ENCODE results near the gene DIPK1C. TPM values are rescaled to one million over a fixed set of nuclear protein-coding genes. Genes with fewer than 3 reads are reported as not detected.

Gene DIPK1C
- total RNA-seq, 1 experiment from 2014 or later = 0.26 TPM

DNA sequence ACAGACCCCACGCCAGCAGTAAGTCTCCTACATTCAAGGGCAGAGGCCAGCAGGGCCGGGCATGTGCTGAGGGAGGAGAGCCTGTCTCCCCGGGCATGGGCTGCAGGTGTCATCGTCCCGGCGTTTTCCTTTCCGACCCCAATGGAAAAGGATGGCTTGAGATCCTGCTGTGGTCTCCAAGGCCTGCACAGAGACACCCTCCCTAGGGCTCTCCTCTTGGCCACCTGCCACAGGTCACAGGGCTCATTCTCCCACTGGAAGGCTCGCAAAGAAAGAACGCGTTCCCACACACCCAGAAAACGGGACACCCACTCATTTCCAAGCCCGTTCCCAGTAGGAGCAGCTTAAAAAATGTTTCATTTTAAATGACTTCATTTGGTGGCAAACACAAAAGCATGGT lies 41.0 kb downstream of the DIPK1C start:
- in situ Hi-C loops (cut with HindIII; ENCODE audit: low pct_unique_long_range_greater_than_20kb, low sequenced_read_pairs) = no loop called here
- intact Hi-C loops (cut with micrococcal nuclease; ENCODE audit: unreplicated experiment) = loop anchor here (5.0 kb wide), 1 partner anchor 61 kb away; no protein-coding TSS in a partner anchor
- Histone ChIP-seq H3K9me3 (ENCODE audit: control insufficient read depth, insufficient read depth, low read depth, low read length) (no peaks in the 10 kb centered on the region), H3K27me3 (ENCODE audit: control insufficient read depth, insufficient read depth, low read length) (peaks cover 25% of the 10 kb centered on the region), H3K4me1 (ENCODE audit: control insufficient read depth, insufficient read depth, low read length) (no peaks in the 10 kb centered on the region), H3K36me3 (ENCODE audit: control insufficient read depth, insufficient read depth, low read length) (no peaks in the 10 kb centered on the region), H3K27ac (ENCODE audit: low read length) (no peak overlapping the region), H3K4me3 (ENCODE audit: low read depth in 2 of 2, low read length in 2 of 2) (no peak overlapping the region)
- ChIA-PET CTCF (interaction anchor here (0.6 kb wide), 1 partner anchor 34 kb away, joined by 3 read pairs; no protein-coding TSS in a partner anchor), POLR2A (no interaction called here)
- no peak for DNase-seq (ENCODE audit: low read depth, low spot score)
- no peak for TF ChIP-seq SIN3A (IDR thresholded peaks at IDR 0.05; ENCODE audit: borderline replicate concordance, insufficient read depth, low read depth, low read length)
- no peak for TF ChIP-seq TCF7L2 (IDR thresholded peaks at IDR 0.05; ENCODE audit: low read depth, low read length)
- TF ChIP-seq, protein P1, sequence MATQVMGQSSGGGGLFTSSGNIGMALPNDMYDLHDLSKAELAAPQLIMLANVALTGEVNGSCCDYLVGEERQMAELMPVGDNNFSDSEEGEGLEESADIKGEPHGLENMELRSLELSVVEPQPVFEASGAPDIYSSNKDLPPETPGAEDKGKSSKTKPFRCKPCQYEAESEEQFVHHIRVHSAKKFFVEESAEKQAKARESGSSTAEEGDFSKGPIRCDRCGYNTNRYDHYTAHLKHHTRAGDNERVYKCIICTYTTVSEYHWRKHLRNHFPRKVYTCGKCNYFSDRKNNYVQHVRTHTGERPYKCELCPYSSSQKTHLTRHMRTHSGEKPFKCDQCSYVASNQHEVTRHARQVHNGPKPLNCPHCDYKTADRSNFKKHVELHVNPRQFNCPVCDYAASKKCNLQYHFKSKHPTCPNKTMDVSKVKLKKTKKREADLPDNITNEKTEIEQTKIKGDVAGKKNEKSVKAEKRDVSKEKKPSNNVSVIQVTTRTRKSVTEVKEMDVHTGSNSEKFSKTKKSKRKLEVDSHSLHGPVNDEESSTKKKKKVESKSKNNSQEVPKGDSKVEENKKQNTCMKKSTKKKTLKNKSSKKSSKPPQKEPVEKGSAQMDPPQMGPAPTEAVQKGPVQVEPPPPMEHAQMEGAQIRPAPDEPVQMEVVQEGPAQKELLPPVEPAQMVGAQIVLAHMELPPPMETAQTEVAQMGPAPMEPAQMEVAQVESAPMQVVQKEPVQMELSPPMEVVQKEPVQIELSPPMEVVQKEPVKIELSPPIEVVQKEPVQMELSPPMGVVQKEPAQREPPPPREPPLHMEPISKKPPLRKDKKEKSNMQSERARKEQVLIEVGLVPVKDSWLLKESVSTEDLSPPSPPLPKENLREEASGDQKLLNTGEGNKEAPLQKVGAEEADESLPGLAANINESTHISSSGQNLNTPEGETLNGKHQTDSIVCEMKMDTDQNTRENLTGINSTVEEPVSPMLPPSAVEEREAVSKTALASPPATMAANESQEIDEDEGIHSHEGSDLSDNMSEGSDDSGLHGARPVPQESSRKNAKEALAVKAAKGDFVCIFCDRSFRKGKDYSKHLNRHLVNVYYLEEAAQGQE (IDR thresholded peaks at IDR 0.05; ENCODE audit: insufficient read depth in 1 of 2, low read depth in 2 of 2, low read length in 1 of 2) = no peak
- TF ChIP-seq, protein P2, sequence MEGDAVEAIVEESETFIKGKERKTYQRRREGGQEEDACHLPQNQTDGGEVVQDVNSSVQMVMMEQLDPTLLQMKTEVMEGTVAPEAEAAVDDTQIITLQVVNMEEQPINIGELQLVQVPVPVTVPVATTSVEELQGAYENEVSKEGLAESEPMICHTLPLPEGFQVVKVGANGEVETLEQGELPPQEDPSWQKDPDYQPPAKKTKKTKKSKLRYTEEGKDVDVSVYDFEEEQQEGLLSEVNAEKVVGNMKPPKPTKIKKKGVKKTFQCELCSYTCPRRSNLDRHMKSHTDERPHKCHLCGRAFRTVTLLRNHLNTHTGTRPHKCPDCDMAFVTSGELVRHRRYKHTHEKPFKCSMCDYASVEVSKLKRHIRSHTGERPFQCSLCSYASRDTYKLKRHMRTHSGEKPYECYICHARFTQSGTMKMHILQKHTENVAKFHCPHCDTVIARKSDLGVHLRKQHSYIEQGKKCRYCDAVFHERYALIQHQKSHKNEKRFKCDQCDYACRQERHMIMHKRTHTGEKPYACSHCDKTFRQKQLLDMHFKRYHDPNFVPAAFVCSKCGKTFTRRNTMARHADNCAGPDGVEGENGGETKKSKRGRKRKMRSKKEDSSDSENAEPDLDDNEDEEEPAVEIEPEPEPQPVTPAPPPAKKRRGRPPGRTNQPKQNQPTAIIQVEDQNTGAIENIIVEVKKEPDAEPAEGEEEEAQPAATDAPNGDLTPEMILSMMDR (IDR thresholded peaks at IDR 0.05) = no peak
- TF ChIP-seq POLR2AphosphoS5 (IDR thresholded peaks at IDR 0.05; ENCODE audit: low read depth, low read length) = no peak
- BruUV-seq (replicated peaks) = no TSS peak
- ATAC-seq = no peak

DNA sequence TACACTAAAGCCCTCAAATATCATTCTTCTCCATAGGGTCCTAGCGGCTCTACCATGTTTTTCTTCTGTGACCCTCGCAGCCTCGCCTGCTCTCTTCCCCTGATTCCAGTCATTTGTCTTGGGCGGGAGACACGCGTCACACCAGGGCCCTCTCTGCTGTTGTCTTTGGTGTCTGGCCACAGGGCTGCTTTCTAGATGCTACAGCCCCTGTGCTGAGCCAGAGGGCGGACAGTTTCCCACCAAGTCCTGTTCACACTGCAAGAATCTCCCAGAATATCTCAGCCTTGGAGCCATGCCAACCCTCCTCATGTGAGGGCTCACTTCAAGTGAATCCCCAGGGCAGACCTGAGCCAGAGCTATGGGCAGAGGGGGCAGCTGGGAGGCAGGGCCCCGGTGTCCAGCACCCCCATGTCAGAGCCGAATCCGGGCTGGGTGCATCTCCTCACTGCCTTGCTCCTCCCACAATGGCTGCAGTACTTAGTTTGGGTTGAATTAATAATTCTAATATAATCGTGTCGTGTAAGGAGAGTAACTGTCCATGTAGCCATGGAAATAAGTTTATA lies 42.1 kb downstream of the DIPK1C start:
- BruUV-seq (replicated peaks) = no TSS peak
- ChIA-PET CTCF (no interaction called here), POLR2A (no interaction called here)
- DNase-seq (ENCODE audit: low read depth, low spot score) (no peak), ATAC-seq (no peak)
- no peaks in the 10 kb centered on the region for H3K4me1 ChIP-seq (ENCODE audit: control insufficient read depth, insufficient read depth, low read length)
- no peak overlapping the region for H3K4me3 ChIP-seq (ENCODE audit: low read depth in 2 of 2, low read length in 2 of 2)
- H3K27me3 ChIP-seq (ENCODE audit: control insufficient read depth, insufficient read depth, low read length) = peaks cover 28% of the 10 kb centered on the region
- in situ Hi-C loops (cut with HindIII; ENCODE audit: low pct_unique_long_range_greater_than_20kb, low sequenced_read_pairs) (no loop called here), intact Hi-C loops (cut with micrococcal nuclease; ENCODE audit: unreplicated experiment) (loop anchor here (5.0 kb wide), 1 partner anchor 62 kb away; no protein-coding TSS in a partner anchor)
- H3K27ac ChIP-seq (ENCODE audit: low read length) = no peak overlapping the region
- H3K36me3 ChIP-seq (ENCODE audit: control insufficient read depth, insufficient read depth, low read length) = no peaks in the 10 kb centered on the region
- no peaks in the 10 kb centered on the region for H3K9me3 ChIP-seq (ENCODE audit: control insufficient read depth, insufficient read depth, low read depth, low read length)
- no peak for TF ChIP-seq SIN3A (IDR thresholded peaks at IDR 0.05; ENCODE audit: borderline replicate concordance, insufficient read depth, low read depth, low read length)
- TF ChIP-seq POLR2AphosphoS5 (IDR thresholded peaks at IDR 0.05; ENCODE audit: low read depth, low read length) = no peak
- TF ChIP-seq, protein P2 (IDR thresholded peaks at IDR 0.05) = no peak
- TF ChIP-seq, protein P1 (IDR thresholded peaks at IDR 0.05; ENCODE audit: insufficient read depth in 1 of 2, low read depth in 2 of 2, low read length in 1 of 2) = no peak
- no peak for TF ChIP-seq TCF7L2 (IDR thresholded peaks at IDR 0.05; ENCODE audit: low read depth, low read length)

Measured in Panc1 (cell line).